Right atrium auricular region (tissue), 2 donors: ENCODE data around the gene NOS1AP. TPM values are rescaled to one million over a fixed set of nuclear protein-coding genes. Genes with fewer than 3 reads are reported as not detected.
"Not testable (repeated sequence)": the region's sequence is repeated elsewhere in the genome, so short reads cannot be mapped to it uniquely, and the experiment has no call there.

Source experiments
- DNase-seq: peaks from one replicate; pipeline ENCODE4 v3.0.0-alpha.2; 2019; ENCODE audit warnings: low spot score
- H3K27ac ChIP-seq, 2 donors: fragments of 200-600 bp; sonication (generic); 1 replicate in 1 of 2; 2 replicates in 1 of 2; pipeline ENCODE4 v1.5.1; 2016 to 2019
- H3K27me3 ChIP-seq, 2 donors: fragments of 200-600 bp; sonication (generic); one replicate each; pipeline versions ENCODE4 v1.5.1 to v1.6.0; 2017 to 2019
- H3K36me3 ChIP-seq: fragments of 200-600 bp; sonication (generic); one replicate; pipeline ENCODE4 v1.5.1; 2016
- H3K4me1 ChIP-seq, 2 donors: fragments of 200-600 bp; sonication (generic); one replicate each; pipeline versions ENCODE4 v1.5.1 to v1.6.0; 2017 to 2019
- H3K4me3 ChIP-seq, 2 donors: fragments of 200-600 bp; sonication (generic); 1 replicate in 1 of 2; 2 replicates in 1 of 2; pipeline ENCODE4 v1.5.1; 2017 to 2019; ENCODE audit warnings: mild to moderate bottlenecking in 1 of 2, moderate library complexity in 1 of 2
- H3K9me3 ChIP-seq, 2 donors: fragments of 200-600 bp; sonication (generic); one replicate each; pipeline ENCODE4 v1.5.1; 2019
- CTCF ChIP-seq, 2 donors: fragments of 200-600 bp; sonication (generic); IDR thresholded peaks; one replicate each; pipeline ENCODE4 v1.5.1; 2019; ENCODE audit warnings: antibody characterized with exemption in 2 of 2
- total RNA-seq, 2 donors: library from RNA; depleted of rRNA; stranded (reverse); fragments of >200 nt; gene quantifications; one replicate each; pipeline ENCODE4 v1.1.0, GENCODE V29; 2016

The NOS1AP gene
- total RNA-seq, 2 donors from 2014 or later, result 2.2 to 2.4 TPM

- Histone ChIP-seq H3K4me1 (peaks cover 0 to 18% of the 10 kb centered on the region in 2 donors), H3K9me3 (peaks cover 0 to 4% of the 10 kb centered on the region in 2 donors), H3K27ac (no peak overlapping the region), H3K36me3 (no peaks in the 10 kb centered on the region), H3K27me3 (no peaks in the 10 kb centered on the region), H3K4me3 (no peak overlapping the region)
- no peak for DNase-seq
- no peak for TF ChIP-seq CTCF (IDR thresholded peaks at IDR 0.05)
Observed at GRCh38 chr1:162081316-162081715, 11.8 kb downstream of the NOS1AP start.

GRCh38 chr1:162082080-162082479, 12.6 kb downstream of the NOS1AP start:
- not testable (repeated sequence) for H3K27me3 ChIP-seq, H3K9me3 ChIP-seq, H3K36me3 ChIP-seq, H3K27ac ChIP-seq, H3K4me3 ChIP-seq, DNase-seq
- H3K4me1 ChIP-seq, result peaks cover 0 to 18% of the 10 kb centered on the region in 2 donors

- no peak overlapping the region for H3K4me3 ChIP-seq
- H3K4me1 ChIP-seq, result peaks cover 0 to 18% of the 10 kb centered on the region in 2 donors
- H3K36me3 ChIP-seq, result no peaks in the 10 kb centered on the region
- peaks cover 0 to 4% of the 10 kb centered on the region in 2 donors for H3K9me3 ChIP-seq
- no peaks in the 10 kb centered on the region for H3K27me3 ChIP-seq
- no peak for DNase-seq
- no peak overlapping the region for H3K27ac ChIP-seq
- no peak for TF ChIP-seq CTCF (IDR thresholded peaks at IDR 0.05)
Observed at GRCh38 chr1:162083273-162083672, 13.8 kb downstream of the NOS1AP start.

GRCh38 chr1:162085991-162086390, 16.5 kb downstream of the NOS1AP start:
- no peak overlapping the region for H3K27ac ChIP-seq
- H3K9me3 ChIP-seq, result peaks cover 0 to 10% of the 10 kb centered on the region in 2 donors
- H3K27me3 ChIP-seq, result no peaks in the 10 kb centered on the region
- H3K4me1 ChIP-seq, result peaks cover 0 to 4% of the 10 kb centered on the region in 2 donors
- no peaks in the 10 kb centered on the region for H3K36me3 ChIP-seq
- DNase-seq, result no peak
- TF ChIP-seq CTCF (IDR thresholded peaks at IDR 0.05), result no peak
- H3K4me3 ChIP-seq, result no peak overlapping the region

- peaks cover 0 to 8% of the 10 kb centered on the region in 2 donors for H3K9me3 ChIP-seq
Observed at GRCh38 chr1:162087111-162087510, 17.6 kb downstream of the NOS1AP start.

GRCh38 chr1:162087574-162087973, 18.1 kb downstream of the NOS1AP start:
- H3K36me3 ChIP-seq, result no peaks in the 10 kb centered on the region
- H3K27ac ChIP-seq, result no peak overlapping the region
- H3K27me3 ChIP-seq, result no peaks in the 10 kb centered on the region
- H3K9me3 ChIP-seq, result peaks cover 0 to 6% of the 10 kb centered on the region in 2 donors
- DNase-seq, result no peak
- H3K4me3 ChIP-seq, result no peak overlapping the region
- H3K4me1 ChIP-seq, result peaks cover 0 to 3% of the 10 kb centered on the region in 2 donors
- TF ChIP-seq CTCF (IDR thresholded peaks at IDR 0.05), result no peak

More at GRCh38 chr1:162087111-162087510, 17.6 kb downstream of the NOS1AP start:
- TF ChIP-seq CTCF (IDR thresholded peaks at IDR 0.05), result no peak
- no peak overlapping the region for H3K4me3 ChIP-seq
- H3K27ac ChIP-seq, result no peak overlapping the region
- no peaks in the 10 kb centered on the region for H3K4me1 ChIP-seq
- H3K27me3 ChIP-seq, result no peaks in the 10 kb centered on the region
- DNase-seq, result no peak
- no peaks in the 10 kb centered on the region for H3K36me3 ChIP-seq
